GM23248 (cell line): ENCODE measurements around the gene PATJ. TPM values are rescaled to one million over a fixed set of nuclear protein-coding genes. Genes with fewer than 3 reads are reported as not detected.

Source experiments
- DNase-seq: peaks from one replicate; pipeline ENCODE4 v3.0.0-alpha.2; 2015
- H2AFZ ChIP-seq: fragments of 200-600 bp; sonication (generic); 2 replicates; pipeline ENCODE4 v1.6.1; 2016; ENCODE audit warnings: antibody characterized with exemption
- H3F3A ChIP-seq: fragments of 200-600 bp; sonication (generic); 2 replicates; pipeline ENCODE4 v1.6.1; 2016; ENCODE audit warnings: mild to moderate bottlenecking, antibody characterized with exemption, mixed run types; ENCODE audit not compliant: insufficient read depth
- H3K27ac ChIP-seq: fragments of 200-600 bp; sonication (generic); 2 replicates; pipeline ENCODE4 v1.5.1; 2016; ENCODE audit warnings: mild to moderate bottlenecking
- H3K27me3 ChIP-seq: fragments of 200-600 bp; sonication (generic); replicated peaks from 2 replicates; pipeline ENCODE4 v1.6.1; 2016; ENCODE audit warnings: mild to moderate bottlenecking; ENCODE audit not compliant: insufficient read depth
- H3K36me3 ChIP-seq: fragments of 200-600 bp; sonication (generic); 2 replicates; pipeline ENCODE4 v1.6.1; 2016; ENCODE audit warnings: low read depth, mild to moderate bottlenecking
- H3K4me1 ChIP-seq: fragments of 200-600 bp; sonication (generic); 2 replicates; pipeline ENCODE4 v1.6.1; 2016; ENCODE audit warnings: mild to moderate bottlenecking; ENCODE audit not compliant: insufficient read depth
- H3K4me2 ChIP-seq: fragments of 200-600 bp; sonication (generic); one replicate; pipeline ENCODE4 v1.6.1; 2016; ENCODE audit warnings: mild to moderate bottlenecking; ENCODE audit not compliant: unreplicated experiment
- H3K4me3 ChIP-seq: fragments of 200-600 bp; sonication (generic); 2 replicates; pipeline ENCODE4 v1.5.1; 2016; ENCODE audit warnings: mild to moderate bottlenecking
- H3K79me2 ChIP-seq: fragments of 200-600 bp; sonication (generic); 2 replicates; pipeline ENCODE4 v1.6.1; 2016; ENCODE audit warnings: mild to moderate bottlenecking; ENCODE audit not compliant: insufficient read depth
- H3K9ac ChIP-seq: fragments of 200-600 bp; sonication (generic); 2 replicates; pipeline ENCODE4 v1.6.1; 2016; ENCODE audit warnings: mild to moderate bottlenecking
- H3K9me2 ChIP-seq: fragments of 200-600 bp; sonication (generic); 2 replicates; pipeline ENCODE4 v1.6.1; 2016; ENCODE audit warnings: mixed run types, mild to moderate bottlenecking, moderate library complexity; ENCODE audit not compliant: insufficient read depth
- H3K9me3 ChIP-seq: fragments of 200-600 bp; sonication (generic); one replicate; pipeline ENCODE4 v1.6.1; 2017; ENCODE audit warnings: low read depth
- H4K20me1 ChIP-seq: fragments of 200-600 bp; sonication (generic); 2 replicates; pipeline ENCODE4 v1.6.0; 2016; ENCODE audit not compliant: insufficient read depth
- EZH2 ChIP-seq: fragments of 200-600 bp; sonication (generic); IDR thresholded peaks from 2 replicates; pipeline ENCODE4 v1.6.1; 2018; ENCODE audit warnings: antibody characterized with exemption, mild to moderate bottlenecking; ENCODE audit not compliant: insufficient read depth, poor library complexity, severe bottlenecking
- EZH2phosphoT487 ChIP-seq: fragments of 200-600 bp; sonication (generic); IDR thresholded peaks from 2 replicates; pipeline ENCODE4 v1.6.1; 2018; ENCODE audit warnings: antibody characterized with exemption, moderate library complexity, mild to moderate bottlenecking, low read depth; ENCODE audit not compliant: insufficient read depth
- WGBS, 2 experiments: methylation state at CpG; one replicate each; pipeline ENCODE4 v1.1.6; 2015 to 2017; ENCODE audit warnings: low lambda C conversion rate in 2 of 2, low coverage in 1 of 2; ENCODE audit errors: missing lambda C conversion rate in 2 of 2; 5-methylcytosine and 5-hydroxymethylcytosine counted together
- in situ Hi-C: fragments of 300-500 bp; cut with MboI; formaldehyde crosslinking; loops from 2 replicates; pipeline ENCODE4 v1.15.0; 2020
- polyA plus RNA-seq: library from polyadenylated mRNA; unstranded; fragments of >200 nt; fragmentation: Nextera tagmentation; extraction: Ambion mirVana; gene quantifications from 2 replicates; pipeline ENCODE4 v1.2.1, GENCODE V29; 2016
- total RNA-seq: library from RNA; depleted of rRNA; stranded (reverse); fragments of >200 nt; shearing (Covaris generic); gene quantifications from 2 replicates; pipeline ENCODE4 v1.2.3, GENCODE V29; 2014

PATJ gene
- total and polyA plus RNA-seq, 2 experiments from 2014 or later = 5.3 to 6.1 TPM

GRCh38 chr1:62054188-62054587 is 311.9 kb downstream of the PATJ start:
- TF ChIP-seq EZH2 (no peak), EZH2phosphoT487 (no peak)
- H3K36me3 ChIP-seq = no peaks in the 10 kb centered on the region
- H2AFZ ChIP-seq = no peak overlapping the region
- H3K27me3 ChIP-seq = no peaks in the 10 kb centered on the region
- no peaks in the 10 kb centered on the region for H3K9me3 ChIP-seq
- H3K9ac ChIP-seq = no peak overlapping the region
- in situ Hi-C loops = no loop called here
- no peaks in the 10 kb centered on the region for H3K9me2 ChIP-seq
- H3K27ac ChIP-seq = no peak overlapping the region
- H3K4me2 ChIP-seq = no peak overlapping the region
- DNase-seq = no peak
- no peak overlapping the region for H3K4me3 ChIP-seq
- no peaks in the 10 kb centered on the region for H3F3A ChIP-seq
- no peaks in the 10 kb centered on the region for H4K20me1 ChIP-seq
- no peaks in the 10 kb centered on the region for H3K79me2 ChIP-seq
- H3K4me1 ChIP-seq = no peaks in the 10 kb centered on the region
- 56 to 63% methylated on average over 1 of the region's 1 CpG for WGBS, 2 experiments

GRCh38 chr1:62057230-62057629 is 314.9 kb downstream of the PATJ start:
- in situ Hi-C loops = no loop called here
- TF ChIP-seq EZH2phosphoT487 = no peak
- TF ChIP-seq EZH2 = no peak
- 74 to 81% methylated on average over 4 of the region's 4 CpGs for WGBS, 2 experiments

GRCh38 chr1:62057641-62058290 is 315.5 kb downstream of the PATJ start:
- Histone ChIP-seq H3K9ac (no peak overlapping the region), H2AFZ (no peak overlapping the region), H3K36me3 (no peaks in the 10 kb centered on the region), H3K9me2 (no peaks in the 10 kb centered on the region), H3K9me3 (no peaks in the 10 kb centered on the region), H3K4me1 (no peaks in the 10 kb centered on the region), H3K27me3 (no peaks in the 10 kb centered on the region), H3K4me2 (no peak overlapping the region), H3K4me3 (no peak overlapping the region), H4K20me1 (no peaks in the 10 kb centered on the region), H3K27ac (no peak overlapping the region), H3K79me2 (no peaks in the 10 kb centered on the region), H3F3A (no peaks in the 10 kb centered on the region)
- TF ChIP-seq EZH2phosphoT487 (no peak), EZH2 (no peak)
- in situ Hi-C loops = no loop called here
- no peak for DNase-seq
- 84% methylated on average over 2 of the region's 2 CpGs for WGBS, 2 experiments

More at GRCh38 chr1:62057230-62057629, 314.9 kb downstream of the PATJ start:
- no peak overlapping the region for H3K4me3 ChIP-seq
- no peak for DNase-seq
- H2AFZ ChIP-seq = no peak overlapping the region
- no peaks in the 10 kb centered on the region for H3K27me3 ChIP-seq
- H4K20me1 ChIP-seq = no peaks in the 10 kb centered on the region
- no peaks in the 10 kb centered on the region for H3K9me3 ChIP-seq
- H3K9me2 ChIP-seq = no peaks in the 10 kb centered on the region
- no peak overlapping the region for H3K9ac ChIP-seq
- H3K4me2 ChIP-seq = no peak overlapping the region
- no peak overlapping the region for H3K27ac ChIP-seq
- H3F3A ChIP-seq = no peaks in the 10 kb centered on the region
- no peaks in the 10 kb centered on the region for H3K4me1 ChIP-seq
- H3K79me2 ChIP-seq = no peaks in the 10 kb centered on the region
- H3K36me3 ChIP-seq = no peaks in the 10 kb centered on the region

- H3K4me2 ChIP-seq = no peak overlapping the region
- H3K9me3 ChIP-seq = no peaks in the 10 kb centered on the region
- no peak overlapping the region for H3K9ac ChIP-seq
- no peak overlapping the region for H3K27ac ChIP-seq
- no peaks in the 10 kb centered on the region for H4K20me1 ChIP-seq
- H3K79me2 ChIP-seq = no peaks in the 10 kb centered on the region
- H3F3A ChIP-seq = no peaks in the 10 kb centered on the region
- in situ Hi-C loops = no loop called here
- H3K27me3 ChIP-seq = no peaks in the 10 kb centered on the region
- no peak overlapping the region for H2AFZ ChIP-seq
- H3K4me1 ChIP-seq = no peaks in the 10 kb centered on the region
- no peak overlapping the region for H3K4me3 ChIP-seq
- H3K9me2 ChIP-seq = no peaks in the 10 kb centered on the region
- 69 to 71% methylated on average over 3 of the region's 3 CpGs for WGBS, 2 experiments
- TF ChIP-seq EZH2 = no peak
- no peak for TF ChIP-seq EZH2phosphoT487
- H3K36me3 ChIP-seq = no peaks in the 10 kb centered on the region
- DNase-seq = no peak
These were observed 316.7 kb downstream of the PATJ start for GRCh38 chr1:62058956-62059355.
